OCI-LY3 (cell line): ENCODE data around the gene TRIM47.

ENCODE experiments used
- CTCF ChIP-seq: fragments of 200-600, 300-600 bp; sonication (generic); IDR thresholded peaks from 2 replicates; pipeline ENCODE4 v1.5.1; 2014; ENCODE audit warnings: antibody characterized with exemption, low read length, low read depth
- EZH2phosphoT487 ChIP-seq: fragments of 200-600 bp; shearing (Covaris generic); IDR thresholded peaks from 2 replicates; pipeline ENCODE4 v1.6.1; 2018; ENCODE audit warnings: antibody characterized with exemption, mixed run types, low read depth

- TF ChIP-seq EZH2phosphoT487: no peak
- TF ChIP-seq CTCF: no peak
These were observed 30.9 kb upstream of the TRIM47 start for GRCh38 chr17:75909051-75909811.
